K562 (cell line): ENCODE measurements around the gene GRHPR. TPM values are rescaled to one million over a fixed set of nuclear protein-coding genes. Genes with fewer than 3 reads are reported as not detected.

Source experiments
- ARNT ChIP-seq, 2 experiments: fragments of 450-650 bp; IDR thresholded peaks; 2 replicates each; pipeline ENCODE4 v1.6.1; 2016; ENCODE audit warnings: mild to moderate bottlenecking in 1 of 2
- ATF7 ChIP-seq: fragments of 450-650 bp; IDR thresholded peaks from 2 replicates; pipeline ENCODE4 v1.7.1; 2014; ENCODE audit warnings: mild to moderate bottlenecking, moderate library complexity
- ELK3 ChIP-seq: fragments of 450-650 bp; formaldehyde crosslinking; IDR thresholded peaks from 2 replicates; pipeline ENCODE4 v1.4.0; 2020; ENCODE audit warnings: mild to moderate bottlenecking
- ESRRA ChIP-seq: fragments of 450-650 bp; IDR thresholded peaks from 2 replicates; pipeline ENCODE4 v1.6.1; 2014; ENCODE audit warnings: low read depth, mild to moderate bottlenecking, moderate library complexity, borderline replicate concordance
- MTA3 ChIP-seq: fragments of 450-650 bp; formaldehyde crosslinking; IDR thresholded peaks from 2 replicates; pipeline ENCODE4 v1.6.1; 2017; ENCODE audit warnings: mild to moderate bottlenecking, borderline replicate concordance
- RERE ChIP-seq: sonication (generic); formaldehyde crosslinking; IDR thresholded peaks from 2 replicates; pipeline ENCODE4 v1.8.0; 2023; ENCODE audit warnings: missing genetic modification reagents, mild to moderate bottlenecking, borderline replicate concordance
- ZC3H8 ChIP-seq: fragments of 450-650 bp; IDR thresholded peaks from 2 replicates; pipeline ENCODE4 v1.6.1; 2017
- ZFP1 ChIP-seq: fragments of 450-650 bp; formaldehyde crosslinking; IDR thresholded peaks from 2 replicates; pipeline ENCODE4 v1.4.0; 2020; ENCODE audit warnings: mild to moderate bottlenecking, mixed read lengths
- ZNF274 ChIP-seq: IDR thresholded peaks from 2 replicates; pipeline ENCODE4 v1.6.1; 2011; ENCODE audit warnings: low read depth, mild to moderate bottlenecking, low read length, moderate library complexity, borderline replicate concordance
- polyA plus RNA-seq, 8 experiments: library from polyadenylated mRNA; depleted of rRNA in 4 of 8; stranded (reverse) in 5 of 8; unstranded in 3 of 8; fragments of >200 nt; fragmentation: Nextera tagmentation in 2 of 8; fragmentation: Illumina TruSeq in 1 of 8; extraction: Ambion mirVana in 2 of 8; extraction: Trizol in 1 of 8; gene quantifications; 2 replicates each; pipeline versions ENCODE4 v1.2.1 to v1.2.3, GENCODE V29; 2011 to 2014; ENCODE audit warnings: inconsistent platforms in 1 of 8, missing spikeins in 1 of 8
- total RNA-seq, 7 experiments: library from RNA; depleted of rRNA in 6 of 7; stranded (reverse); fragments of >200 nt in 6 of 7; fragmentation: Illumina TruSeq in 2 of 7; extraction: Trizol in 2 of 7; gene quantifications; 2 replicates each; pipeline versions ENCODE4 v1.2.1 to v1.2.3, GENCODE V29; 2011 to 2021; ENCODE audit warnings: low replicate concordance in 1 of 7

The GRHPR gene
- total and polyA plus RNA-seq, 9 of the 15 experiments (the other 6 are each of a cell fraction or from before 2014, with no cell fraction given) = 38.9 to 144 (median 120) TPM

- TF ChIP-seq ZFP1 (no peak), MTA3 (no peak; the same call in 1 of the 2 replicates), ESRRA (peak; percentile 84; the same call in 1 of the 2 replicates), ZC3H8 (no peak), ELK3 (no peak), RERE (CRISPR knock-in tag) (no peak), ATF7 (peak; percentile 99), ZNF274 (no peak), ARNT (IDR thresholded peaks at IDR 0.05) (no peak)
Observed at GRCh38 chr9:37465249-37466036, 42.9 kb downstream of the GRHPR start, which contains the start of gene ZBTB5 (continued).
